ENCODE measurements around the gene TUBA3D. TPM values are rescaled to one million over a fixed set of nuclear protein-coding genes. Genes with fewer than 3 reads are reported as not detected.

The TUBA3D gene
- total and polyA plus RNA-seq, 9 of the 15 experiments (the other 6 are each of a cell fraction or from before 2014, with no cell fraction given) = not detected

DNA sequence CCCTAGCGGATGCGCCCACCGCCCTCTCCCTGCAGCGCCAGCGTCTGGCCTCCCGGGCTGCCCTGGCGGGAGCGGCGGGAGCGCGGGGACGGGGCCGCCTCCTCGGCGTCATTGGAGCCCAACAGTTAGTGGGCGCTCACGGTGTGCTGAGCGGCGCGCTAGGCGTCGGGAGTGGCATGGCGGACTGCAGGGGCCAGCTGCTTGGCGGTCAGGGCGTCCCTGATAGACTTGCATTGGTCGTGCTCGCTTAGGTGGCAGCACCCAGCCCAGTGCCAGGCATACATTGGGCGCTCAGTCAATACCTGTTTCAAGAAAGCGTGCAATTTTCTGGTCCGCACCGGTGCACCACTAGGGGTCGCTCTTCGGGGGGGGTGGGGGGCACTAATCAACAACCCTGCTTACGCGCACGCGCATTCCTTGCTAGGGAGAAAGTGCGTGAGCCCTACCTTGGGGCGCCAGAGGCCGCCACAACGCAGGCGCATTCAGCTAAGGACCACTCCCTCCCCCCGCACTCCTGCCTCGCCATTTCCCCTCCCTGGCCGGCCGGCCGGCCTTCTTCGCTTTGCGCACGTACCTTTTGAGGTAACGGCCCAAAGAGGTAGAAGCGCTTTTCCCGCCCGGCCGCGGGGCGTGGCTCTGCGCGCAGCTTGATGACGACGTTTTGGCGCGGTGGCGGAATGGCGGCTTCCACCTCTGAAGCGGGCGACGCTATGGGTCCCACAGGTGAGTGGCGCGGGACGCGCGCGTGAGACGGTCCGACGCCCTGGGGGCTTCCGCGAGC, 16.7 kb downstream of the TUBA3D start (continued):
- TF ChIP-seq, protein P1, sequence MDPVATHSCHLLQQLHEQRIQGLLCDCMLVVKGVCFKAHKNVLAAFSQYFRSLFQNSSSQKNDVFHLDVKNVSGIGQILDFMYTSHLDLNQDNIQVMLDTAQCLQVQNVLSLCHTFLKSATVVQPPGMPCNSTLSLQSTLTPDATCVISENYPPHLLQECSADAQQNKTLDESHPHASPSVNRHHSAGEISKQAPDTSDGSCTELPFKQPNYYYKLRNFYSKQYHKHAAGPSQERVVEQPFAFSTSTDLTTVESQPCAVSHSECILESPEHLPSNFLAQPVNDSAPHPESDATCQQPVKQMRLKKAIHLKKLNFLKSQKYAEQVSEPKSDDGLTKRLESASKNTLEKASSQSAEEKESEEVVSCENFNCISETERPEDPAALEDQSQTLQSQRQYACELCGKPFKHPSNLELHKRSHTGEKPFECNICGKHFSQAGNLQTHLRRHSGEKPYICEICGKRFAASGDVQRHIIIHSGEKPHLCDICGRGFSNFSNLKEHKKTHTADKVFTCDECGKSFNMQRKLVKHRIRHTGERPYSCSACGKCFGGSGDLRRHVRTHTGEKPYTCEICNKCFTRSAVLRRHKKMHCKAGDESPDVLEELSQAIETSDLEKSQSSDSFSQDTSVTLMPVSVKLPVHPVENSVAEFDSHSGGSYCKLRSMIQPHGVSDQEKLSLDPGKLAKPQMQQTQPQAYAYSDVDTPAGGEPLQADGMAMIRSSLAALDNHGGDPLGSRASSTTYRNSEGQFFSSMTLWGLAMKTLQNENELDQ (CRISPR knock-in tag; IDR thresholded peaks at IDR 0.05; ENCODE audit: borderline replicate concordance) = no peak
- TF ChIP-seq, protein P2, sequence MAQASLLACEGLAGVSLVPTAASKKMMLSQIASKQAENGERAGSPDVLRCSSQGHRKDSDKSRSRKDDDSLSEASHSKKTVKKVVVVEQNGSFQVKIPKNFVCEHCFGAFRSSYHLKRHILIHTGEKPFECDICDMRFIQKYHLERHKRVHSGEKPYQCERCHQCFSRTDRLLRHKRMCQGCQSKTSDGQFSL (CRISPR knock-in tag; IDR thresholded peaks at IDR 0.05) = peak; percentile 98
- TF ChIP-seq, protein P2 (tag; IDR thresholded peaks at IDR 0.05) = peak in 1 of 2 experiments; percentile 97; a peak in 2 of 4 replicates
- TF ChIP-seq LCOR (CRISPR knock-in tag; IDR thresholded peaks at IDR 0.05) = peak; percentile 96; the same call in 1 of the 2 replicates
- no peak for TF ChIP-seq NFATC3 (IDR thresholded peaks at IDR 0.05)
- TF ChIP-seq, protein P3, sequence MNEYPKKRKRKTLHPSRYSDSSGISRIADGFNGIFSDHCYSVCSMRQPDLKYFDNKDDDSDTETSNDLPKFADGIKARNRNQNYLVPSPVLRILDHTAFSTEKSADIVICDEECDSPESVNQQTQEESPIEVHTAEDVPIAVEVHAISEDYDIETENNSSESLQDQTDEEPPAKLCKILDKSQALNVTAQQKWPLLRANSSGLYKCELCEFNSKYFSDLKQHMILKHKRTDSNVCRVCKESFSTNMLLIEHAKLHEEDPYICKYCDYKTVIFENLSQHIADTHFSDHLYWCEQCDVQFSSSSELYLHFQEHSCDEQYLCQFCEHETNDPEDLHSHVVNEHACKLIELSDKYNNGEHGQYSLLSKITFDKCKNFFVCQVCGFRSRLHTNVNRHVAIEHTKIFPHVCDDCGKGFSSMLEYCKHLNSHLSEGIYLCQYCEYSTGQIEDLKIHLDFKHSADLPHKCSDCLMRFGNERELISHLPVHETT (CRISPR knock-in tag; conservative IDR thresholded peaks at IDR 0.05 in 1 of 2, IDR thresholded peaks at IDR 0.05 in 1 of 2) = no peak; a peak in 1 of 4 replicates
- TF ChIP-seq HSF4 (CRISPR knock-in tag; IDR thresholded peaks at IDR 0.05; ENCODE audit: borderline replicate concordance) = no peak
- TF ChIP-seq ZNF584 (CRISPR knock-in tag; IDR thresholded peaks at IDR 0.05; ENCODE audit: low read depth) = no peak
- TF ChIP-seq KHSRP (IDR thresholded peaks at IDR 0.05) = no peak
- TF ChIP-seq CREM (IDR thresholded peaks at IDR 0.05; ENCODE audit: low read depth) = peak; percentile 99
- no peak for TF ChIP-seq MCM5 (IDR thresholded peaks at IDR 0.05; ENCODE audit: low read depth)
- TF ChIP-seq, protein P4, sequence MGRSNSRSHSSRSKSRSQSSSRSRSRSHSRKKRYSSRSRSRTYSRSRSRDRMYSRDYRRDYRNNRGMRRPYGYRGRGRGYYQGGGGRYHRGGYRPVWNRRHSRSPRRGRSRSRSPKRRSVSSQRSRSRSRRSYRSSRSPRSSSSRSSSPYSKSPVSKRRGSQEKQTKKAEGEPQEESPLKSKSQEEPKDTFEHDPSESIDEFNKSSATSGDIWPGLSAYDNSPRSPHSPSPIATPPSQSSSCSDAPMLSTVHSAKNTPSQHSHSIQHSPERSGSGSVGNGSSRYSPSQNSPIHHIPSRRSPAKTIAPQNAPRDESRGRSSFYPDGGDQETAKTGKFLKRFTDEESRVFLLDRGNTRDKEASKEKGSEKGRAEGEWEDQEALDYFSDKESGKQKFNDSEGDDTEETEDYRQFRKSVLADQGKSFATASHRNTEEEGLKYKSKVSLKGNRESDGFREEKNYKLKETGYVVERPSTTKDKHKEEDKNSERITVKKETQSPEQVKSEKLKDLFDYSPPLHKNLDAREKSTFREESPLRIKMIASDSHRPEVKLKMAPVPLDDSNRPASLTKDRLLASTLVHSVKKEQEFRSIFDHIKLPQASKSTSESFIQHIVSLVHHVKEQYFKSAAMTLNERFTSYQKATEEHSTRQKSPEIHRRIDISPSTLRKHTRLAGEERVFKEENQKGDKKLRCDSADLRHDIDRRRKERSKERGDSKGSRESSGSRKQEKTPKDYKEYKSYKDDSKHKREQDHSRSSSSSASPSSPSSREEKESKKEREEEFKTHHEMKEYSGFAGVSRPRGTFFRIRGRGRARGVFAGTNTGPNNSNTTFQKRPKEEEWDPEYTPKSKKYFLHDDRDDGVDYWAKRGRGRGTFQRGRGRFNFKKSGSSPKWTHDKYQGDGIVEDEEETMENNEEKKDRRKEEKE (IDR thresholded peaks at IDR 0.05; ENCODE audit: borderline replicate concordance in 1 of 2, control insufficient read depth in 1 of 2, low read depth in 2 of 2, low read length in 1 of 2) = no peak
- no peak for TF ChIP-seq TAF7 (tag; IDR thresholded peaks at IDR 0.05)
- TF ChIP-seq, protein P5, sequence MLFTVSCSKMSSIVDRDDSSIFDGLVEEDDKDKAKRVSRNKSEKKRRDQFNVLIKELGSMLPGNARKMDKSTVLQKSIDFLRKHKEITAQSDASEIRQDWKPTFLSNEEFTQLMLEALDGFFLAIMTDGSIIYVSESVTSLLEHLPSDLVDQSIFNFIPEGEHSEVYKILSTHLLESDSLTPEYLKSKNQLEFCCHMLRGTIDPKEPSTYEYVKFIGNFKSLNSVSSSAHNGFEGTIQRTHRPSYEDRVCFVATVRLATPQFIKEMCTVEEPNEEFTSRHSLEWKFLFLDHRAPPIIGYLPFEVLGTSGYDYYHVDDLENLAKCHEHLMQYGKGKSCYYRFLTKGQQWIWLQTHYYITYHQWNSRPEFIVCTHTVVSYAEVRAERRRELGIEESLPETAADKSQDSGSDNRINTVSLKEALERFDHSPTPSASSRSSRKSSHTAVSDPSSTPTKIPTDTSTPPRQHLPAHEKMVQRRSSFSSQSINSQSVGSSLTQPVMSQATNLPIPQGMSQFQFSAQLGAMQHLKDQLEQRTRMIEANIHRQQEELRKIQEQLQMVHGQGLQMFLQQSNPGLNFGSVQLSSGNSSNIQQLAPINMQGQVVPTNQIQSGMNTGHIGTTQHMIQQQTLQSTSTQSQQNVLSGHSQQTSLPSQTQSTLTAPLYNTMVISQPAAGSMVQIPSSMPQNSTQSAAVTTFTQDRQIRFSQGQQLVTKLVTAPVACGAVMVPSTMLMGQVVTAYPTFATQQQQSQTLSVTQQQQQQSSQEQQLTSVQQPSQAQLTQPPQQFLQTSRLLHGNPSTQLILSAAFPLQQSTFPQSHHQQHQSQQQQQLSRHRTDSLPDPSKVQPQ (CRISPR knock-in tag; IDR thresholded peaks at IDR 0.05; ENCODE audit: borderline replicate concordance) = no peak
- no peak for TF ChIP-seq SRSF3 (IDR thresholded peaks at IDR 0.05; ENCODE audit: insufficient read depth, low read length)

All from K562 (cell line).